Fibroblast of pulmonary artery (primary cell): ENCODE measurements around the gene LRCH1.

Source experiments
- DNase-seq: peaks from one replicate; pipeline ENCODE4 v3.0.0-alpha.2; 2010; ENCODE audit warnings: low read depth
- H3K4me3 ChIP-seq: replicated peaks from 2 replicates; pipeline ENCODE4 v1.5.1; 2011; ENCODE audit warnings: low read depth, mild to moderate bottlenecking, control low read depth, low read length, moderate library complexity
- TF ChIP-seq, protein P1 (sequence below): IDR thresholded peaks from 2 replicates; pipeline ENCODE4 v1.5.1; 2011; ENCODE audit warnings: mild to moderate bottlenecking, control low read depth, low read length, inconsistent platforms; ENCODE audit errors: missing control alignments

The LRCH1 gene

DNA sequence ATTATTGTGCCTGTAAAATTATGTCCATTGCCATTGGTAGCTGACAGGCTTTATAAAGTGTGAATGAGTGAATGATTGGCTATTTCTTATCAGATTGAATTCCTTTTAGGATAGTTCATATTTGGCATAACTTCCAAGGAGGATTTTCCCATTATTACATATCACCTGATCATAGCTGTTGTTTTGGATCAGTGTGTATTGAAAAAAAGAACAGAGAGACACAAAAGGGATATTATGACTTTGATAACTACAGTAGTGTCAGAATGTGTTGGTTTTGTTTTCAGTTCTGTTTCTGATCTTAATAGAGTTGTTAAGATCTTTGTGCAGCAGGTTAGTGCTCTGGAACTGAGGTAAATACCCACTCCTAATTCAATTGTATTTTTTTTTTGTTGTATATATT lies 103.8 kb downstream of the LRCH1 start:
- no peak for DNase-seq
- TF ChIP-seq, protein P1, sequence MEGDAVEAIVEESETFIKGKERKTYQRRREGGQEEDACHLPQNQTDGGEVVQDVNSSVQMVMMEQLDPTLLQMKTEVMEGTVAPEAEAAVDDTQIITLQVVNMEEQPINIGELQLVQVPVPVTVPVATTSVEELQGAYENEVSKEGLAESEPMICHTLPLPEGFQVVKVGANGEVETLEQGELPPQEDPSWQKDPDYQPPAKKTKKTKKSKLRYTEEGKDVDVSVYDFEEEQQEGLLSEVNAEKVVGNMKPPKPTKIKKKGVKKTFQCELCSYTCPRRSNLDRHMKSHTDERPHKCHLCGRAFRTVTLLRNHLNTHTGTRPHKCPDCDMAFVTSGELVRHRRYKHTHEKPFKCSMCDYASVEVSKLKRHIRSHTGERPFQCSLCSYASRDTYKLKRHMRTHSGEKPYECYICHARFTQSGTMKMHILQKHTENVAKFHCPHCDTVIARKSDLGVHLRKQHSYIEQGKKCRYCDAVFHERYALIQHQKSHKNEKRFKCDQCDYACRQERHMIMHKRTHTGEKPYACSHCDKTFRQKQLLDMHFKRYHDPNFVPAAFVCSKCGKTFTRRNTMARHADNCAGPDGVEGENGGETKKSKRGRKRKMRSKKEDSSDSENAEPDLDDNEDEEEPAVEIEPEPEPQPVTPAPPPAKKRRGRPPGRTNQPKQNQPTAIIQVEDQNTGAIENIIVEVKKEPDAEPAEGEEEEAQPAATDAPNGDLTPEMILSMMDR, result no peak
- H3K4me3 ChIP-seq, result no peak overlapping the region

DNA sequence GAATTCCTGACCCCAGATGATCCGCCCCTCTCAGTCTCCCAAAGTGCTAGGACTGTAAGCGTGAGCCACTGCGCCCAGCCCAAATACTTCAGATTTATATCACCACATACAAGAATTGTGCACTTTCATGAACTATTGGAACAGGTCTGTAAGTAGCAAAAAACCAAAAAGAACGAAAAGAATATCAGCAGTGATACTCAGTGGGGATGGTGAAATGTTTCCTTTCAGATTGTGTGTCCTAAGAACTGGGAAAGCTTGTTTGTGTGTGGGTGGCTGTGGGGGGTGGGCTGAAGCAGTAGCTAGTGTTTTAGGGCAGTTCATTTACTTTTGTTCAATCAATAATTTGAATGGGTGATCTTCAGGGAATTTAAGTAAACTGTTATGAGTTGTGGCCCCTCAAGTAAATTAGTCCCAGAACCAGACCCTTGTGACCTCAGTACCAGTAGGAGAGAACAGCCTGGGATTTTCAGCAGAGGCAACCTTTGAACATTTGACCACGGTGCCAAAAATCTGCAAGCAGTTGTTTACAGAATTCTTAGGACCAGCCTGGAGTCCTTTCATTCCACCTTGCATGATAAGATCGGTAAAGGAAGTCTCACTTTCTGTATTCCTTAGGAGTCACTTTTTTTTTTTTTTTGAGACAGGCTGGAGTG lies 106.6 kb downstream of the LRCH1 start:
- DNase-seq, result no peak
- no peak overlapping the region for H3K4me3 ChIP-seq
- TF ChIP-seq, protein P1, result no peak

DNA sequence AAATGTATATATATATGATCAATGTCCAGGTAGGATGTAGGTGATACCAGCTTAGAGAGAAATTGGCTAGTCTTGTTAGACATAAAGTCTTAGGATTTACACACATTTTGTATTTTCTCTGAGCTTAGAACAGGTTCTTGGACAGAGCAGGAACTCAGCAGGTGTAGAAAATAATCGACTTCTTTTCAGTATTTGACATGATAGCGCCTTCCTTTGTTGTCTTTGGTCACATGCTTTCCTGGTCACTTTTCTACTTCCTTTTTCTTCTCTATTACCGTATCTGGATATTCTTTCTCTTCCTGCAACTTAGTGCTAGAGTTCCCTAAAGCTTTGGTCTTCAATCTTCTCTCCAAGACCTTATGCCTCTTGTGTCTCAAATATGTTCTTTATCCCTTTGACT lies 107.4 kb downstream of the LRCH1 start:
- TF ChIP-seq, protein P1, result no peak
- no peak overlapping the region for H3K4me3 ChIP-seq
- no peak for DNase-seq

DNA sequence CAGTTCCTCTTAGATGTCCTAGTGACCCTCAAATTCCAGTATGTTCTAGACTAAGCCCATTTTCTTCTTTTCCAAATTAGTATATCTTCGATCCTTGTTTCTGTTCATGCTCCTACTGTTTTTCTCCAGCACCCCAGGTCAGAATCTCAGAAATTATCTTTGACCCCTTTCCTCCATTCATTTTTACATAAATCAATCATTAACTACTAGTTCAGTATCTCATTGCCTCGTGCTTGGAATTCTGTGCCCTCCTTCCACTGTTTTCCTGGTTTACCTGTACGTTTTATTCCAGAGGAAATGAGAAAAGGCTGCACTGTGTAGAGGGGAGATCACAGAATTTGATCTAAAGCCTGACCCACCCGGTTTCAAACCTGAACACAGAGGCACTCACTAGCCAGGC lies 107.9 kb downstream of the LRCH1 start:
- TF ChIP-seq, protein P1, result no peak
- no peak for DNase-seq

DNA sequence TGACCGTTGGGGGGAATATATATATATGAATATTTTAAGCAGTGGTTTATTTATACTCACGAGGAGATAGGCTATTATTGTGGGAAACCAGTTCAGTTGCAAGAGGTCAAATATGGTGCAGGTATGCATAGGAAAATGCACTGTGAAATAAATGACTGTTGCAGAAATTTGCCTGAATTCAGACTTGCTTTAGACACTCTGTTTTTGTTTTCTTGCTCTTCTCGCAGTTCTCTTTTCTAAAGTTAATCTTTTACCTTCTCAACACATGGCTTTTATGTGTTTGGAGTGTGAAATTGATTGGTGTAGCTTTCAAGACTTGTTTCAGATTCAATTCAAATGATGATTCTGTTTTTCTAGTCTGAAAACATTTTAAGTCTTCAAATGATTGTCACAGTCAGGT lies 109.7 kb downstream of the LRCH1 start:
- no peak overlapping the region for H3K4me3 ChIP-seq
- TF ChIP-seq, protein P1, result no peak
- DNase-seq, result no peak

More for the DNA sequence above, 107.9 kb downstream of the LRCH1 start:
- H3K4me3 ChIP-seq, result no peak overlapping the region

DNA sequence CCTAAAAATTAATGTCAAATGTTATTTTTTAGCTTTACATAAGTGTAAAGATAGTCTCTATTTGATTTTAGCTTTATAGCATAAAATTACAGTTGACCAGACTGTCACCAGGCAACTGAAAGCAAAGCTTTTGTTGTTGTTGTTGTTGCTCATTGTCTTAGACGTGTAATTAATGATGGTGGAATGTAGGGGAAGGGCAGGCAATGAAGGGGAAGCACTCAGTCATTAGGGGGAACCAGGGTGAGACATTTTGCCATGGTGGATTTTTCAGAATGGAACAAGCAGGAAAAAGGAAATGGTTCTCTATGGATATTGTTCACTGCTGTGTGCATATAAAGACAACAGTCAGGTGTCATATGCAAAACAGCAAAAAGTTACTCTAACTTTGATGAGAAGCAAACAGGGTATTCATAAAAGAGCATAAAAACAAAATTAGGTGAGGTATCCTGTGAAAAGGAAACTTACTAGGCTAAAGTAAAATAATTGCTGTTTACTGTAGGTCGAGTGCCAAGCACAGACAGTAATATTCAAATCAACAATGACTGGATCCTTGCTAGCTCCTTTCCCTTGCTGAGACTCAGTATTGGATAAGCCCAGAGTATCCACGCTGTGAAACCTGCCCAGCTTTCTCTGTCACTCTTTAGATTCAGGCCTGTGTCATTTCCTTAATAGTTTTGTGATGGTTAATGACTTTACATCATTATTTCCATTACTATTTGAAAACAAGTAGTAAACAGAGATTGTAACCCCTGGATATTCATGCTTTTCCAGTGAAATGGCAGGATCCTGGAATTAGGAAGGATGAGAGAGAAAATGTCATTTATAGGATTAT lies 110.5 kb downstream of the LRCH1 start:
- no peak overlapping the region for H3K4me3 ChIP-seq
- TF ChIP-seq, protein P1, result no peak
- DNase-seq, result no peak
